Anterior cingulate cortex (tissue), 58 donors: ENCODE data around the gene SAFB2.
A peak's percentile ranks its signal among the peaks of the same experiment; 100 is the strongest.
"Not testable (repeated sequence)": the region's sequence is repeated elsewhere in the genome, so short reads cannot be mapped to it uniquely, and the experiment has no call there.

Source experiments
- DNase-seq, 58 donors: peaks; one replicate each; lab custom pipeline; 2025; lab: John Stamatoyannopoulos, UW

SAFB2 gene

GRCh38 chr19:5609881-5610448 lies 12.6 kb downstream of the SAFB2 start:
- no peak for DNase-seq

GRCh38 chr19:5608766-5609165 lies 13.8 kb downstream of the SAFB2 start:
- DNase-seq: not testable (repeated sequence)

GRCh38 chr19:5608291-5608690 lies 14.3 kb downstream of the SAFB2 start:
- DNase-seq: no peak

- DNase-seq: no peak
Measured at GRCh38 chr19:5607318-5608275, 15.0 kb downstream of the SAFB2 start.

GRCh38 chr19:5605362-5605761 lies 17.2 kb downstream of the SAFB2 start:
- no peak for DNase-seq

- DNase-seq: no peak
Measured at GRCh38 chr19:5603626-5604025, 18.9 kb downstream of the SAFB2 start.

GRCh38 chr19:5600797-5601196 lies 21.8 kb downstream of the SAFB2 start:
- DNase-seq: no peak

- DNase-seq: no peak
Measured at GRCh38 chr19:5595745-5596144, 26.8 kb downstream of the SAFB2 start.

GRCh38 chr19:5595129-5595528 lies 27.4 kb downstream of the SAFB2 start:
- DNase-seq: no peak

GRCh38 chr19:5594521-5594950 lies 28.0 kb downstream of the SAFB2 start:
- DNase-seq: no peak

- DNase-seq: no peak
Measured at GRCh38 chr19:5593343-5594255, 29.0 kb downstream of the SAFB2 start.

GRCh38 chr19:5592531-5593342 lies 29.8 kb downstream of the SAFB2 start:
- no peak for DNase-seq

- DNase-seq: no peak
Measured at GRCh38 chr19:5591476-5591875, 31.1 kb downstream of the SAFB2 start.

GRCh38 chr19:5590865-5591154 lies 31.8 kb downstream of the SAFB2 start:
- no peak for DNase-seq

GRCh38 chr19:5590151-5590864 lies 32.3 kb downstream of the SAFB2 start:
- no peak for DNase-seq

GRCh38 chr19:5588906-5589676 lies 33.5 kb downstream of the SAFB2 start:
- DNase-seq: peak in 1 of 58 donors; percentile 39

- peak in 18 of 58 donors; percentile 4 to 52 (median 27) for DNase-seq
Measured at GRCh38 chr19:5588441-5588840, 34.1 kb downstream of the SAFB2 start.

GRCh38 chr19:5587661-5588060 lies 34.9 kb downstream of the SAFB2 start:
- DNase-seq: no peak

- DNase-seq: no peak
Measured at GRCh38 chr19:5587071-5587455, 35.5 kb downstream of the SAFB2 start.
